Fibroblast of pulmonary artery (primary cell): ENCODE data around the gene ZCCHC7.
A peak's percentile ranks its signal among the peaks of the same experiment; 100 is the strongest.
"Not testable (repeated sequence)": the region's sequence is repeated elsewhere in the genome, so short reads cannot be mapped to it uniquely, and the experiment has no call there.

Source experiments
- DNase-seq: peaks from one replicate; pipeline ENCODE4 v3.0.0-alpha.2; 2010; ENCODE audit warnings: low read depth
- H3K4me3 ChIP-seq: replicated peaks from 2 replicates; pipeline ENCODE4 v1.5.1; 2011; ENCODE audit warnings: low read depth, mild to moderate bottlenecking, control low read depth, low read length, moderate library complexity
- CTCF ChIP-seq: IDR thresholded peaks from 2 replicates; pipeline ENCODE4 v1.5.1; 2011; ENCODE audit warnings: mild to moderate bottlenecking, control low read depth, low read length, inconsistent platforms; ENCODE audit errors: missing control alignments

Gene ZCCHC7

GRCh38 chr9:37198831-37199230 lies 78.5 kb downstream of the ZCCHC7 start:
- H3K4me3 ChIP-seq = no peak overlapping the region
- TF ChIP-seq CTCF = no peak
- DNase-seq = no peak

GRCh38 chr9:37200433-37201005 lies 80.1 kb downstream of the ZCCHC7 start:
- DNase-seq = peak; percentile 45
- no peak overlapping the region for H3K4me3 ChIP-seq
- TF ChIP-seq CTCF = no peak

- TF ChIP-seq CTCF = no peak
- no peak overlapping the region for H3K4me3 ChIP-seq
- DNase-seq = no peak
These were observed 81.2 kb downstream of the ZCCHC7 start for GRCh38 chr9:37201581-37201980.

GRCh38 chr9:37202091-37202490 lies 81.7 kb downstream of the ZCCHC7 start:
- no peak for TF ChIP-seq CTCF
- DNase-seq = no peak

GRCh38 chr9:37203456-37203855 lies 83.1 kb downstream of the ZCCHC7 start:
- H3K4me3 ChIP-seq, DNase-seq: not testable (repeated sequence)

More at GRCh38 chr9:37202091-37202490, 81.7 kb downstream of the ZCCHC7 start:
- H3K4me3 ChIP-seq = no peak overlapping the region

- DNase-seq = no peak
- no peak overlapping the region for H3K4me3 ChIP-seq
- TF ChIP-seq CTCF = no peak
These were observed 85.8 kb downstream of the ZCCHC7 start for GRCh38 chr9:37206121-37206620.

GRCh38 chr9:37209431-37210386 lies 89.3 kb downstream of the ZCCHC7 start:
- H3K4me3 ChIP-seq = no peak overlapping the region
- no peak for DNase-seq
- TF ChIP-seq CTCF = peak; percentile 34
